ENCODE data around the gene GRM7. TPM values are rescaled to one million over a fixed set of nuclear protein-coding genes. Genes with fewer than 3 reads are reported as not detected.

The GRM7 gene
- polyA plus RNA-seq, 1 donor from 2014 or later = 23.8 TPM

- Histone ChIP-seq H3K4me3 (ENCODE audit: low read length) (no peak overlapping the region), H3K27me3 (ENCODE audit: insufficient read depth, low read depth, low read length) (no peaks in the 10 kb centered on the region), H3K36me3 (ENCODE audit: insufficient read depth, low read length) (no peaks in the 10 kb centered on the region), H3F3A (ENCODE audit: insufficient read depth, low read length, poor library complexity, severe bottlenecking) (no peaks in the 10 kb centered on the region), H4K20me1 (ENCODE audit: insufficient read depth) (no peaks in the 10 kb centered on the region), H3K9me2 (ENCODE audit: insufficient read depth, low read length) (no peaks in the 10 kb centered on the region), H3K9me3 (ENCODE audit: low read length) (no peaks in the 10 kb centered on the region), H3K27ac (ENCODE audit: low read length) (no peak overlapping the region), H2AFZ (ENCODE audit: low read depth, low read length) (no peak overlapping the region), H3K79me2 (replicated peaks; ENCODE audit: insufficient read depth, low read length) (no peaks in the 10 kb centered on the region), H3K4me2 (ENCODE audit: low read length) (no peak overlapping the region), H3K9ac (ENCODE audit: low read length) (no peak overlapping the region)
- TF ChIP-seq REST (IDR thresholded peaks at IDR 0.05; ENCODE audit: borderline replicate concordance) (no peak), MXI1 (conservative IDR thresholded peaks at IDR 0.05; ENCODE audit: poor library complexity, severe bottlenecking) (no peak), CTCF (IDR thresholded peaks at IDR 0.05; ENCODE audit: poor library complexity, severe bottlenecking) (no peak), POLR2AphosphoS5 (IDR thresholded peaks at IDR 0.05) (no peak), SMC3 (conservative IDR thresholded peaks at IDR 0.05; ENCODE audit: poor library complexity) (no peak), EP300 (conservative IDR thresholded peaks at IDR 0.05; ENCODE audit: poor library complexity, severe bottlenecking) (no peak), EZH2 (IDR thresholded peaks at IDR 0.05; ENCODE audit: borderline replicate concordance, insufficient read depth, low read length, poor library complexity, severe bottlenecking) (no peak), RAD21 (conservative IDR thresholded peaks at IDR 0.05) (no peak), TAF1 (IDR thresholded peaks at IDR 0.05; ENCODE audit: low read depth) (no peak)
These were observed 549.9 kb downstream of the GRM7 start for GRCh38 chr3:7410782-7411181.

- Histone ChIP-seq H3F3A (ENCODE audit: insufficient read depth, low read length, poor library complexity, severe bottlenecking) (no peaks in the 10 kb centered on the region), H3K36me3 (ENCODE audit: insufficient read depth, low read length) (no peaks in the 10 kb centered on the region), H3K9ac (ENCODE audit: low read length) (no peak overlapping the region), H3K9me3 (ENCODE audit: low read length) (no peaks in the 10 kb centered on the region), H3K27me3 (ENCODE audit: insufficient read depth, low read depth, low read length) (no peaks in the 10 kb centered on the region), H3K9me2 (ENCODE audit: insufficient read depth, low read length) (no peaks in the 10 kb centered on the region), H3K27ac (ENCODE audit: low read length) (no peak overlapping the region), H3K4me3 (ENCODE audit: low read length) (no peak overlapping the region), H3K4me2 (ENCODE audit: low read length) (no peak overlapping the region), H2AFZ (ENCODE audit: low read depth, low read length) (no peak overlapping the region), H3K79me2 (replicated peaks; ENCODE audit: insufficient read depth, low read length) (no peaks in the 10 kb centered on the region), H4K20me1 (ENCODE audit: insufficient read depth) (no peaks in the 10 kb centered on the region)
- TF ChIP-seq MXI1 (conservative IDR thresholded peaks at IDR 0.05; ENCODE audit: poor library complexity, severe bottlenecking) (no peak), SMC3 (conservative IDR thresholded peaks at IDR 0.05; ENCODE audit: poor library complexity) (no peak), REST (IDR thresholded peaks at IDR 0.05; ENCODE audit: borderline replicate concordance) (no peak), RAD21 (conservative IDR thresholded peaks at IDR 0.05) (no peak), POLR2AphosphoS5 (IDR thresholded peaks at IDR 0.05) (no peak), TAF1 (IDR thresholded peaks at IDR 0.05; ENCODE audit: low read depth) (no peak), CTCF (IDR thresholded peaks at IDR 0.05; ENCODE audit: poor library complexity, severe bottlenecking) (no peak)
These were observed 560.1 kb downstream of the GRM7 start for GRCh38 chr3:7421065-7421464.
